ENCODE results near the gene FMN1. TPM values are rescaled to one million over a fixed set of nuclear protein-coding genes. Genes with fewer than 3 reads are reported as not detected.
A peak's percentile ranks its signal among the peaks of the same experiment; 100 is the strongest.

The FMN1 gene
- total and polyA plus RNA-seq, 3 donors from 2014 or later, result 17.7 to 53.7 (median 47.4) TPM

DNA sequence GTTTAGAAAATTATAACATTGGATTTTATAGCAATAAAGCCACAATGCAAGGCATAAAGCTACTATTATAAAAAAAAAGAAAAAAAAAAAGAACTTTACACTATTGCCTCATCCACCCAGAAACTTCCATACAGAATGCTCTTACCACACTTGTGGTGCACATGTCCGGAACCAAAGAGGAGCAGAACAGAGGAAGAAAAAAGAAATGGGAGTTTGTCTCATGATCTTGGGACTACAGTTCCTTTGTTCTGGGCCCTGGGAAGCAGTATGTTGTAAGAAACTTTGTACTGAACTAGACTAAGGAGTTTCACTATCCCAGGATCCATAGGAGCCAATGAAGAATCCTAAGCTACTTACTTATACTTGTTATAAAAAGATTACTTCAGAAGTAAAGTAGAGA is 36.1 kb downstream of the FMN1 start:
- H3K9me3 ChIP-seq, result no peaks in the 10 kb centered on the region
- no peak overlapping the region for H3K4me3 ChIP-seq
- no peaks in the 10 kb centered on the region for H3K27me3 ChIP-seq
- no peak for DNase-seq
- intact Hi-C loops (cut with DNase I; ENCODE audit: low total_unique reads), result no loop called here
- H3K4me1 ChIP-seq, result no peaks in the 10 kb centered on the region
- H3K27ac ChIP-seq, result no peak overlapping the region
- H3K36me3 ChIP-seq (ENCODE audit: low read depth, missing control alignments), result no peaks in the 10 kb centered on the region
- TF ChIP-seq, protein P1, sequence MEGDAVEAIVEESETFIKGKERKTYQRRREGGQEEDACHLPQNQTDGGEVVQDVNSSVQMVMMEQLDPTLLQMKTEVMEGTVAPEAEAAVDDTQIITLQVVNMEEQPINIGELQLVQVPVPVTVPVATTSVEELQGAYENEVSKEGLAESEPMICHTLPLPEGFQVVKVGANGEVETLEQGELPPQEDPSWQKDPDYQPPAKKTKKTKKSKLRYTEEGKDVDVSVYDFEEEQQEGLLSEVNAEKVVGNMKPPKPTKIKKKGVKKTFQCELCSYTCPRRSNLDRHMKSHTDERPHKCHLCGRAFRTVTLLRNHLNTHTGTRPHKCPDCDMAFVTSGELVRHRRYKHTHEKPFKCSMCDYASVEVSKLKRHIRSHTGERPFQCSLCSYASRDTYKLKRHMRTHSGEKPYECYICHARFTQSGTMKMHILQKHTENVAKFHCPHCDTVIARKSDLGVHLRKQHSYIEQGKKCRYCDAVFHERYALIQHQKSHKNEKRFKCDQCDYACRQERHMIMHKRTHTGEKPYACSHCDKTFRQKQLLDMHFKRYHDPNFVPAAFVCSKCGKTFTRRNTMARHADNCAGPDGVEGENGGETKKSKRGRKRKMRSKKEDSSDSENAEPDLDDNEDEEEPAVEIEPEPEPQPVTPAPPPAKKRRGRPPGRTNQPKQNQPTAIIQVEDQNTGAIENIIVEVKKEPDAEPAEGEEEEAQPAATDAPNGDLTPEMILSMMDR (IDR thresholded peaks at IDR 0.05), result no peak
- no peak for TF ChIP-seq POLR2A (IDR thresholded peaks at IDR 0.05)
- WGBS, 2 donors, result 82 to 91% methylated on average over 1 of the region's 1 CpG

DNA sequence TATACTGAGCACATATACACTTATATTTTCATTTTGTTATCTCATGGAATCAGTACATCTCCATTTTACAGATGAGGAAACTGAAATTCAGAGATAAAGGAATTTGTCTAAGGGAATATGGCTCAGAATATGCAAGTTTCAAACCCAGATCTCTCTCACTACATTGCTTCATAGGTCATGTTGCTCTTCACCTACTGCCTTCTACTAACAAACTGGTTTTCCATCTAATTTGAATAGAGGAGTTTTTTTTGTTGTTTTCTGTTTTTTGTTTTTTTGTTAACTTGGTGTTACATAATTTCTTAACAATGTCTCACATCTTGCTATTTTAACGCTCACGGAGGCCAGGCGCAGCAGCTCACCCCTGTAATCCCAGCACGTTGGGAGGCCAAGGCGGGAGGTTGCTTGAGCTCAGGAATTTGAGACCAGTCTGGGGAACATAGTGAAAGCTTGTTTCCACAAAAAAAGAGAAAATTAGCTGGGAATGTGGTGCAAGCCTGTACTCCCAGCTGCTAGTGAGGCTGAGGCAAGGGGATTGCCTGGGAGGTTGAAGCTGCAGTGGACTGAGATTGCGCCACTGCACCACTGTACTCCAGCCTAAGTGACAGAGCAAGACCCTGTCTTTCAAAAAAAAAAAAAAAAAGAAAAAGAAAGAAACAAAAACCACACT is 37.0 kb downstream of the FMN1 start:
- Histone ChIP-seq H3K27ac (no peak overlapping the region), H3K4me3 (no peak overlapping the region), H3K9me3 (no peaks in the 10 kb centered on the region), H3K27me3 (no peaks in the 10 kb centered on the region), H3K4me1 (no peaks in the 10 kb centered on the region), H3K36me3 (ENCODE audit: low read depth, missing control alignments) (no peaks in the 10 kb centered on the region)
- 93 to 96% methylated on average over 6 of the region's 6 CpGs for WGBS, 2 donors
- intact Hi-C loops (cut with DNase I; ENCODE audit: low total_unique reads), result no loop called here
- TF ChIP-seq POLR2A (IDR thresholded peaks at IDR 0.05), result no peak
- TF ChIP-seq, protein P1 (IDR thresholded peaks at IDR 0.05), result no peak
- DNase-seq, result no peak

DNA sequence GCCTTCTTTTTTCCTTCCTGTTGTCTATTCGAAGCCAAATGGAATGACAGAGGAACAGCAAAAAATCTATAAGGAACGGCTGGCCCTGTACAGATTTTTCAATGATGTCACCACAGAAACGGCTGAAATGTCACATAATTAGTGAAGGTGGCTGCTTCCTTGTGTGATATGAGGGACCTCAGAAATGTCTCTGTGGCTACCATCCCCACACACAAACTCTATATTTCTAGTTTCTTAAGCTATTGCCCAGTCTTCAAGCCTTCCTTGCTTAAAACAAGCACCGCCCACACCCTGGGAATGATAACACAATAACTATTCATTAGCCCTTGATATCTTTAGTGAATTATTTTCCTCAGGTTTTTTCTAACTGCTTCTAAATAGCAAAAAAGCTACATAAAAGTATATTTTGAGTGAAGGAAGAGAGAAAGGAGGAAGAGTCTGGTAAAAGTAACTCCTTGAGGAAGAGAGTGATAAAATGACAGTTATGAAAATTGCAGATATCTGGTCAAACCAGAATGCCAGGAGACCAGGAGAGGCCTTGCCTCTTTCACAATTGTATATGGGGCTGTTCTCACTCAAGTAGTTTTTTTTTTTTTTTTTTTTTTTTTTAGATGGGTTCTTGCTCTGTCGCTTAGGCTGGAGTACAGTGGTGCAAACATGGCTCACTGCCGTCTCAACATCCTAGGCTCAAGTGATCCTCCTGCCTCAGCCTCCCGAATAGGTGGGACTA is 38.7 kb downstream of the FMN1 start:
- intact Hi-C loops (cut with DNase I; ENCODE audit: low total_unique reads), result no loop called here
- H3K9me3 ChIP-seq, result no peaks in the 10 kb centered on the region
- DNase-seq, result no peak
- H3K27ac ChIP-seq, result no peak overlapping the region
- TF ChIP-seq, protein P1 (IDR thresholded peaks at IDR 0.05), result no peak
- TF ChIP-seq POLR2A (IDR thresholded peaks at IDR 0.05), result no peak
- no peaks in the 10 kb centered on the region for H3K4me1 ChIP-seq
- H3K4me3 ChIP-seq, result no peak overlapping the region
- WGBS, 2 donors, result 88 to 89% methylated on average over 7 of the region's 7 CpGs
- no peaks in the 10 kb centered on the region for H3K36me3 ChIP-seq (ENCODE audit: low read depth, missing control alignments)
- H3K27me3 ChIP-seq, result no peaks in the 10 kb centered on the region

DNA sequence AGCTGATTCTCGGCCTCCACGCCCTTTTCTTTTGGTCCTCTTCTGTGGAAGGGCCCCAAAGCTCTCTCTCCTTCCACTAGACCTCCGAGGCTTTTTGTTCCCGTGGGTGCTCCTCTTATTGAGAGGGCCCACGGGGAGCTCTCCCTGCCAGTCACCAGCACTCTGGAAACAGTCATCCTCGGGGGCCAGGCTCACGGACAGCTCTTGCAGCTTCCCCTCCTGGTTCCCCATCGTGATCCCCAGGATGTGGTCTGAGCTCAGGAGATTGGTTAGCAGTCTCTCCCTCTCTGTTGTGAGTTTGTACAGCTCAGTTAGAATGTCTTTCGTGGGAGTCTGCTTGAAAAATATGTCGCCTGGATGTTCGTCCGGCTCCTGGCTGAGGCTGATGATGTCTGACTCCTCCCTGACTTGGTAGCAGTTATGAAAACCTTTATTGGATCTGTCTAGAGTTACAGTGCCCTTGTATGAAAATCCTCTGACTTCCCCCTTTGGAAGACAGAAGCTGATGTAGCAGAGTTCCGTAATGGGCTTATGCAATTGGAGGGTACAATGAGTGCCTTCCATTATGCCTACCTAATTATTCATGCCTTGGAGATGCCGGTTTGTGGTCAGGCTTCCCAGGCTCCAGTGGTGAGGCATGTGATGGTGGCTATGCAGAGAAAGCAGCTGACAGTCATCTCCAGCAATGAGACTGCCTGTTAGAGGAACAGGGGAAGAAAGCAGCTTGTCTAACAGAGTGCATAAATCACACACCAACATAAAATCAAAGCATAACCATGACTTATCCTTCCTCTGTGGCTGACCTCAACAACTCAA is 40.0 kb downstream of the FMN1 start:
- H3K27ac ChIP-seq, result no peak overlapping the region
- peak; percentile 41 for DNase-seq

More for the DNA sequence above, 40.0 kb downstream of the FMN1 start:
- no peak overlapping the region for H3K4me3 ChIP-seq
- 79 to 90% methylated on average over 11 to 14 of the region's 14 CpGs for WGBS, 2 donors
- H3K27me3 ChIP-seq, result no peaks in the 10 kb centered on the region
- no peaks in the 10 kb centered on the region for H3K4me1 ChIP-seq
- no peaks in the 10 kb centered on the region for H3K9me3 ChIP-seq
- no peak for TF ChIP-seq POLR2A (IDR thresholded peaks at IDR 0.05)
- TF ChIP-seq, protein P1 (IDR thresholded peaks at IDR 0.05), result no peak
- no peaks in the 10 kb centered on the region for H3K36me3 ChIP-seq (ENCODE audit: low read depth, missing control alignments)
- intact Hi-C loops (cut with DNase I; ENCODE audit: low total_unique reads), result no loop called here

Data from testis (tissue), 3 donors.